NCI-H146 treated with DMSO at 0.1 percent for 48 hours (cell line): ENCODE measurements around the gene ZNF606.

Experiments
- DNase-seq: peaks from one replicate; lab custom pipeline; 2025; ENCODE audit not compliant: unreplicated experiment; lab: John Stamatoyannopoulos, UW

The ZNF606 gene

GRCh38 chr19:58002384-58003173 is at the start of gene ZNF606:
Gene ZNF606 (minus strand): TSS chr19:58002820. CDS start chr19:58001319, 1,501 bp downstream.
- DNase-seq, result peak; percentile 71

DNA sequence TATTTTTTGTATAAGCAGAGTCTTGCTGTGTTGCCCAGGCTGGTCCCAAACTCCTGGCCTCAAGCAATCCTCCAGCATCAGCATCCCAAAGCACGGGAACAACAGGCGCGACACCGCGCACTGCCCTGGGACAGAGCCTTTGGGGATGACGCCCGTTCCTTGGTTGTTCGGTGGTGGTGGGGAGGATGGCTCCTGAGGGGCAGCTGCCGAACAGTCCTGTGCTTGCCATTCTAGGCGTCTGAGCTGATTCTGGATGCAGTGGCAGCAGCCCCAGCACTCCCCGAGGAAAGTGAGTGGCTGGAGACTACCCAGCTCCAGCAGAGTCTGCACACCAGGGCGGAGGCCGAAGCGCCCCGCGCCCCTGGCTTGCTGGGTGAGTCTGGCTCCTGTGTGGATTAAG is 49.6 kb upstream of the ZNF606 start:
- DNase-seq, result no peak

DNA sequence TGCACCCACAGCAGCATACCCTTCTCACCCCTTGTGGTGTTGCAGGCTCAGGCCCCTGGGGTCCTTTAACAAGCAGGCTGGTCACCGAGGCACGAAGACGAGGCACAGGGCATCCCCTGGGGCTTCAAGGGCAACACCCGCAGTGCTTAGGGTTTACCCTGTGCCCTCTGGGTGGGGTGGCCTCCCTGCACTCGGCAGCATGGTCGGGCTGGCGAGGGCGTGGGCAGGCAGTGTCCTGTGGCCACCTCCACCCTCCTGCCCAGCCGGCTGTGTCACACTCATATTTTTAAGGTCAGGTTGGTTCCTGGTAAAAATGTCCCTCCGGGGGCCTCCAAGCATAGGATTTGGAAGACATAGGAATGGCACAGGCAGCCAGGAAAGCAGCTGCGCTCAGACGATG is 45.1 kb upstream of the ZNF606 start:
- DNase-seq, result no peak

- DNase-seq, result no peak
Measured at GRCh38 chr19:58046856-58047255, 44.2 kb upstream of the ZNF606 start.

DNA sequence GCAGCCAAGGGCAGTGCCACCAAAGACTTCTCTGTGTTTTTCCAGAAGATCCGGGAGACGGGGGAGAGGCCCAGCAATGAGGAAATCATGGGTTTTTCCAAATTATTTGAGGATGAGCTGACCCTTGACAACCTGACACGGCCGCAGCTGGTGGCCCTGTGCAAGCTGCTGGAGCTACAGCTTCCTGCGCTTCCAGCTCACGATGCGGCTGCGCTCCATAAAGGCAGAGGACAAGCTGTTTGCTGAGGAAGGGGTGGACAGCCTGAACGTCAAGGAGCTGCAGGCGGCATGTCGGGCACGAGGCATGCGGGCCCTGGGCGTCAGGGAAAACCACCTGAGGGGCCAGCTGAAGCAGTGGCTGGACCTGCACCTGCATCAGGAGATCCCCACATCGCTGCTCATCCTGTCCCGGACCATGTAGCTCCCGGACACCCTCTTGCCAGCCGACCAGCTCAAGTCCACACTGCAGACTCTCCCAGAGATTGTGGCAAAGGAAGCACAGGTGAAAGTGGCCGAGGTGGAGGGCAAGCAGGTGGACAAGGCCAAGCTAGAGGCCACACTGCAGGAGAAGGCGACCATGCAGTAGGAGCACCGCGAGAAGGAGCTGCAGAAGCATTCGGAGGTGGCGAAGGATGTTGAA is 42.9 kb upstream of the ZNF606 start:
- DNase-seq, result no peak

- no peak for DNase-seq
Measured at GRCh38 chr19:58044886-58045285, 42.3 kb upstream of the ZNF606 start.

- no peak for DNase-seq
Measured at GRCh38 chr19:58044391-58044790, 41.8 kb upstream of the ZNF606 start.

GRCh38 chr19:58042495-58043340 is 40.1 kb upstream of the ZNF606 start:
- no peak for DNase-seq

DNA sequence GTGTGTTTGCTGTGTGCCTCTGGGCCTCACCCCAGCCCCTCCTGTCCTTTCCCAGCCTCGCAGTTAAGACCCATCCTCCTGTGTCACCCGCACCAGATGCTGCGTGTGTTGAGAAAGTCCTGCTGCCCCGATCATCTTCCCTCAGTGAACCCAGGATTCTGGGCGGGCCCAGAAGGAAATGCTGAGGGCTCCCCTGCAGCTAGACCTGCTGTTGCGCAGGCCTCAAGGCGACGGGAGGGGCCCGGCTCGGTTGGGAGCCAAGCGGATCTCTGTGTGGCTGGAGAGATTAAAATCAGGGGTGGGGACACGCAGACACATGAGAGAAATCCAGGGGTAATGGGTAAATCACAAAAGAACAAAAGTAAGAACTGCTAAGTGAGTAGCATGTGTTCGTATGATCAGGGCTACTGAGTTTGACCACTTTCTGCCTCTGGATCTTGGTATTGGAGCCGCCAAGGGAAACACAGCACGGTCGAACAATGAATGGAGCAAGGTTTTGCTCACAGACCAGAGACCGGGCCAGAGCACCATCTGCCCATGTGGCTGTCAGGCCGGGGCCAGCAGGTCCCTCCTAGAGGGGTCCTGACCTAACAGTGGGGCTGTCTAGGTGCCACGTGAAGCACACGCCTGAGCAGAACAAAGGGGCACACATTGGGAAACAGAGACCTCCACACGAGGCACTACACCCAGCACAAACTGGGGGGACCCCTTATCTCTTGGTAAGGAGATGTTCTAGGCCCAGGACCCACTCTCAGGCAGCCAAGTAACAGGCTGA is 38.3 kb upstream of the ZNF606 start:
- no peak for DNase-seq

DNA sequence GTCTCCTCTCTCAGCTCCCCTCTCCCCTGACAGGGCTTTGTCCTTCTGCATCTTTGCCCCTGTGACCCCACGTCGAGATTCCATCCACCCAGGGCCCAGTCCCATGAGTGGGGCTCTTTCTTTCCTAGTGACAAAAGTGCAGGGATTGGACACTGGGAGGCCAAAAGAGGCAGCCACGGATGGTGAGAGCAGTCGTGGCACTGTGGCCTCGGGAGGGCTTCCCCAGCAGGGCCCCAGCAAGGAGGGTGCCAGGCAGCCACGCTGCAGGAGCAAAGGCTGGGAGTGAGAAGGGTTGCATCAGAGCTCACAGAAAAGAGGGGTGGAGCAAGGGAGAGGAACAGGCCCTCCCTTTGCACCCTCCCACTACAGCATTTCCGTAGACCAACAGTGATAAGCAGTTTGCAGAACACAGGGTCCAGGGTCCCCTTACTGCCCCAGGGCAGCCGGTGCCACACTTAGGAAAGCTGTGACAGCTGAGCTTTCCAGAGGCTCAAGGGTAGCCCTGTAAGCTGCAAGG is 36.1 kb upstream of the ZNF606 start:
- no peak for DNase-seq

GRCh38 chr19:58037927-58038687 is 35.5 kb upstream of the ZNF606 start:
- DNase-seq, result no peak

DNA sequence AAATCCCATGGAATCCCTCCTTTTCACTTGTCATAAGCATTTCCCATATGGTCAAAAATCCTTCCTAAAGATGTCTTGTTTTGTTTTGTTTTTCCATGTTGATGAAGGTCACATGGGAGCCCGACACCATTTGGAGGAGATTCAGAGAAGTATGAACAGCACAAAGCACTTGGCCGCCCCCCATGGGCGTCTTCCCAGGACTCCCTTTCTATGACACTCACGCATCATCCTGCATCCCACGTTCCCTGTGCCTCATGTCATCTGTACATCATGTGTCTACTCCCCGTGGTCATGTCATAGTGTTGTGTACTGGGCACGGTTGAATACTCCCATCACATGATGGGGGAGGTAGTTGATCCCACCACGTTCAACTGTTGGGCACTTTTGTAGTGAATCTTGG is 33.2 kb upstream of the ZNF606 start:
- DNase-seq, result no peak

DNA sequence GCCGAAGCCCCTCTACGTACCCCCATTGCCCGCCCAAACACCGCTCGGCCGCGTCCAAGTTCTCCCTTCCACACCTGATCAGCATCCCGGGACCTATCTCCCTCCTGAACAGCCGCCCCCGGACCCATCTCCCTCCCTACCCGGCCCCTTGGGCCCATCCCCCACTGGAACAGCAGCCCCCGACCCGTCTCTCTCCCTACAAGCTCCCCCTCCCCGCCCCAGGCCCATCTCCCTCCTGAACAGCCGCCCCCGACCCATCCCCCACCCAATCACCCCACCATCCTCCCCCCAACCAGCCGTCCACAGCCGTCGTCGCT is 31.8 kb upstream of the ZNF606 start:
- no peak for DNase-seq

GRCh38 chr19:58033741-58034476 is 31.3 kb upstream of the ZNF606 start, which contains the start of gene ZSCAN1:
Gene ZSCAN1 (plus strand): TSS chr19:58034025. CDS start chr19:58037837, 3,812 bp downstream.
- DNase-seq, result no peak

- DNase-seq, result no peak
Measured at GRCh38 chr19:58024661-58025060, 22.0 kb upstream of the ZNF606 start.

GRCh38 chr19:58022283-58022660 is 19.7 kb upstream of the ZNF606 start:
- DNase-seq, result no peak

DNA sequence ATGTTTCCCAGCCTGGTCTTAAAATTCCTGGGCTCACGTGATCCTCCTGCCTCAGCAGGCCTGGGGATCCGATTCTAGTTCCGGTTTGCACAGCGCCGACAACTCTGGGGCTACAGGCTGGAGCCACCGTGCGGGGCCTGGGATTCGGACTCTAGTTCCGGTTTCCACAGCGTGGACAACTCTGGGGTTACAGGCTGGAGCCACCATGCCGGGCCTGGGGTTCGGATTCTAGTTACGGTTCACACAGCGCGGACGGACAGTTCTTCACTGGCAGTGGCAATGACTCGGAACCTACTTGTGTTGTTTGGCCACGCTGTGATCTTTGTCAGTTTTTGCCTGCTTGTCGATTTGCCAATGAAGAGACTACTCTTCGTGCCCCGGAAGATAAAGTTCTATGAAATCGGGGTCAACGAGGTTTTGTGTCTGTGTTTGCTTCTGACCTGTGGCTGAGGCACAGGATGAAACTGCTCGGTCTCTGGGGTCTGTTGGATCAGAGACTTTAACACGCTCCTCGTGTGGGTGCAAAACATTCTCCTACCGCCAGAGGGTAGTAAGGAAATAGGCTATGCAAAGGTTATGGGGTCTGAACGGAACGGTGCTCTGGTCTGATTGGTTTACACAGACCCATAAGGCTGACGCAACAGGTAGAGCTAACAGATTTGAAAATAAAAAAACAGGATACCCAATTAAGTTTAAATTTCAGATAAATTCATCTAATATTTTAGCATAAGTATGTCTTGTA is 19.1 kb upstream of the ZNF606 start:
- peak; percentile 6 for DNase-seq

- DNase-seq, result no peak
Measured at GRCh38 chr19:58020129-58020528, 17.5 kb upstream of the ZNF606 start.

DNA sequence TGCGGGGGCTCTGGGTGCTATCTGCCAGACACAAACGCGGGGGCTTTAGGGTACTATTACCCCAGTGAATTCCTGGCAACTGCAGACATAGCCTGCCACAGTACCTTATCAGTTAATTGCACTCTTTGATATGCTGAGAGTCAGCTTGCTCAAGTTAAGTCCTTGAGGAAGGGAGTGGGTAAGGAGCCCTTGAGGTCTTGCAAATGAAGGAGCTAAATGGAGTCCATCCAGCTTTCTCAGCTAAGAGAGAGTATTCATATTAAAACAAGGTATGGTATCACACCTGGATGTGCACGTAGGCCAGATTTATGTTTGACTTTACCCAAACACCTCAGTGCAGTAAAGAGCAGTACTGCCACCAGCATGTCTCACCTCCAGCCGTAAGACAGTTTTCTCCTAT is 11.5 kb upstream of the ZNF606 start:
- DNase-seq, result no peak
